Activated CD4-positive, alpha-beta T cell treated with anti-CD3 and anti-CD28 coated beads, Interleukin-2, amount 10 ng/mL, durations not matched to agents 24 days and 14 days (primary cell): ENCODE results near the gene NPM3. TPM values are rescaled to one million over a fixed set of nuclear protein-coding genes. Genes with fewer than 3 reads are reported as not detected.
A peak's percentile ranks its signal among the peaks of the same experiment; 100 is the strongest.
"Not testable (repeated sequence)": the region's sequence is repeated elsewhere in the genome, so short reads cannot be mapped to it uniquely, and the experiment has no call there.

ENCODE experiments used
- DNase-seq: peaks from one replicate; pipeline ENCODE4 v3.0.0; 2022
- H3K27ac Mint-ChIP-seq: one replicate; pipeline ENCODE4 v1.8.0; 2022; ENCODE audit warnings: mild to moderate bottlenecking, mixed read lengths
- H3K27me3 Mint-ChIP-seq: one replicate; pipeline ENCODE4 v1.8.0; 2022; ENCODE audit warnings: mixed read lengths
- H3K36me3 Mint-ChIP-seq: one replicate; pipeline ENCODE4 v1.8.0; 2022; ENCODE audit warnings: low read depth, mild to moderate bottlenecking, mixed read lengths
- H3K4me1 Mint-ChIP-seq: one replicate; pipeline ENCODE4 v1.8.0; 2021; ENCODE audit warnings: mixed read lengths
- H3K4me3 Mint-ChIP-seq: one replicate; pipeline ENCODE4 v1.8.0; 2022; ENCODE audit warnings: mild to moderate bottlenecking, moderate library complexity, mixed read lengths
- H3K9me3 Mint-ChIP-seq: one replicate; pipeline ENCODE4 v1.8.0; 2021; ENCODE audit warnings: mixed read lengths
- intact Hi-C: fragments of 100-400 bp; cut with micrococcal nuclease; formaldehyde crosslinking; loops from one replicate; pipeline ENCODE4 v1.15.1; 2023
- total RNA-seq: library from RNA; stranded (reverse); gene quantifications from 2 replicates; pipeline ENCODE4 v1.2.3, GENCODE V29; 2022

Gene NPM3
- total RNA-seq, 1 donor from 2014 or later: 175 TPM

DNA sequence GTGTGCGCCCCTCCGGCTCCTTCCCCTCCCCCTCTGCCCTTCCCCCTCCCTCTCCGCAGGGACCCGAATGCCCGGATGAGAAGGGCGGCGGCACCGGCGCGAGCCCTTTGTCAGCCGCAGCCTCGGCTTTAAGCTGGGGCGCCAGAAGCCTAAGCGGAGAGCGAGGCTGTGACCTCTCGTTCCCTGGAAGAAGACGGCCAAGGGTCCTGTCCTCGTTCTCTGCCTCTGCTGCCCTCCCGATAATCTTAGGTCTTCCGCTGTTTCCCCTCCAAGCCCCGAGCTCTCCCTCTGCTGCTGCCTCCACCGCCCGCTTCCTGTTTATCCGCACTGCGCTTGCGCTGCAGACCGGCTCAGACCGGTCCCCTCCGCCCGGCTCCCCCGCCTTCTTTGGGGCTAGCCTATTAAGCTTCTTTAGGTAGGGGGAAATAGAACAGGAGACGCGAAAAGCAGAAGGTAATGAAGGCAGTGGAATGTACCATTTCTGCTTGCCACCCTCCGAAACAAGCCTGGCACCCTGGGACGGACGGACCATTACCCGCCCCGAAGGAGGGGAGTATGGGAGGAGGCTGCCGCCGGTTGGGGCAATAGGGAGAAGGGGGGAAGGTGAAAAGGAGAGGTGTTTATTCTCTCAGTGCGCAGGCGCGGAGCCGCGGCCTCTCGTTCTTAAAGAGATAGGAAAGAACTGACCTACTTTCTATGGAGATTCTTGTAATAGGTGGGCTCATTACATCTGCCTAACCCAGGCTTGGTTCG, 35.0 kb upstream of the NPM3 start, which contains the start of gene OGA:
Gene OGA (minus strand): TSS at position 326 of the 753 bp plus-strand sequence. CDS start 422 bp downstream, outside the sequence.
- H3K4me1 Mint-ChIP-seq: peaks cover 48% of the 10 kb centered on the region
- H3K27me3 Mint-ChIP-seq: no peaks in the 10 kb centered on the region
- intact Hi-C loops: loop anchor here (1.0 to 10.0 kb wide), 10 partner anchors 12 to 1283 kb away; partner anchors contain the start of genes ACTR1A, ARMH3, BTRC and HIF1AN
- H3K9me3 Mint-ChIP-seq: no peaks in the 10 kb centered on the region
- peak; percentile 99 for DNase-seq
- H3K27ac Mint-ChIP-seq: peak within 1 kb of the TSS; percentile 95
- peaks cover 30% of the 10 kb centered on the region for H3K36me3 Mint-ChIP-seq
- H3K4me3 Mint-ChIP-seq: peak within 1 kb of the TSS; percentile 89

DNA sequence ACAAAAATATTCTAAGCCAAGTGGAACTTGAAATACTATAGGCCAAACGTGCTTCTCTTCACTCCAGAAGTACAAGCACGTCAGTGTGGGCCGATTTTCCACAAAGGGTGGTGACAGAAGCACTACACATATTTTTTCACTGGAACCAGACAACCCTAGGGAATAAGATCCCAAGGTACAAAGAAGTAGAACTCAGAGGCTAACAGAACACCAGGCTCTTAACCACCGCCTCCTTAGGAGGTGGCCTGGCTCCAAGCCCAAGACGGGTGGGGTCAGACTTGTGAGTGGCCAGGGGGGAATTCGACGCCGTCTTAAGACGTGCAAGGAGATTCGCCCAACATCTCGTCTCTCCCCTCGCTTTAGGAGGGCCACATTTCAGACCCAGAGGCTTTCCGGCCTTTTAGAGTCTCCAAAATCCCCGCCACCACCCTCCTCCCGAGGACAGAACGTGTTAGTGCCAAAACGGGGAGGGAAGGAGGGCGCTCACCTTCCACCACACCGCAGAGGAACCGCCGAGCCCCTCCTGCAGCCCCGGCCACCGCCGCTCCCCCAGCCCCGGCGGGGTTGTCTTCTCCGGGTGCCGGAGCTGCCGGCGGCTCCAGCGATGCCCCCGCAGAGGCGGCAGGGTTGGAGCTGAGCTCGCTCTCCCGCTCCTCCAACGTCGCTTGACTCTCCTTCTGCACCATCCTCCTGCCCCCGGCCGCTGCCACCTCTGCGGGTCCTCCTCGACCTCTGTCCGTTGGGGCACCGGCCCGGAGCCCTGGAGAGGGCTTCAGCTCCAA, 34.3 kb upstream of the NPM3 start:
- DNase-seq: peak; percentile 82
- no peaks in the 10 kb centered on the region for H3K9me3 Mint-ChIP-seq
- H3K4me1 Mint-ChIP-seq: peaks cover 53% of the 10 kb centered on the region
- H3K36me3 Mint-ChIP-seq: peaks cover 36% of the 10 kb centered on the region
- peak overlapping the region; percentile 89 for H3K4me3 Mint-ChIP-seq
- peak overlapping the region; percentile 95 for H3K27ac Mint-ChIP-seq
- no peaks in the 10 kb centered on the region for H3K27me3 Mint-ChIP-seq
- intact Hi-C loops: loop anchor here (1.0 to 10.0 kb wide), 10 partner anchors 13 to 1283 kb away; partner anchors contain the start of genes ACTR1A, ARMH3, BTRC and HIF1AN

GRCh38 chr10:101816913-101817336, 33.7 kb upstream of the NPM3 start:
- peak overlapping the region; percentile 89 for H3K4me3 Mint-ChIP-seq
- peaks cover 52% of the 10 kb centered on the region for H3K4me1 Mint-ChIP-seq
- H3K36me3 Mint-ChIP-seq: peaks cover 35% of the 10 kb centered on the region
- no peaks in the 10 kb centered on the region for H3K9me3 Mint-ChIP-seq
- peak overlapping the region; percentile 95 for H3K27ac Mint-ChIP-seq
- intact Hi-C loops: loop anchor here (1.0 to 10.0 kb wide), 6 partner anchors 10 to 1282 kb away; partner anchors contain the start of genes BTRC, HIF1AN and PPRC1
- no peaks in the 10 kb centered on the region for H3K27me3 Mint-ChIP-seq
- DNase-seq: no peak

- Mint-ChIP-seq H3K9me3 (no peaks in the 10 kb centered on the region), H3K4me1 (peaks cover 47% of the 10 kb centered on the region)
Measured at GRCh38 chr10:101816376-101816775, 33.1 kb upstream of the NPM3 start.

GRCh38 chr10:101814466-101815071, 31.3 kb upstream of the NPM3 start:
- Mint-ChIP-seq H3K9me3 (no peaks in the 10 kb centered on the region), H3K4me1 (peaks cover 42% of the 10 kb centered on the region), H3K36me3 (peaks cover 48% of the 10 kb centered on the region), H3K4me3 (peak overlapping the region; percentile 89), H3K27me3 (no peaks in the 10 kb centered on the region), H3K27ac (peak overlapping the region; percentile 90)
- intact Hi-C loops: loop anchor here (5.0 to 10.0 kb wide), 5 partner anchors 122 to 1280 kb away; partner anchors contain the start of genes BTRC, HIF1AN and PPRC1
- DNase-seq: no peak

More at GRCh38 chr10:101816376-101816775, 33.1 kb upstream of the NPM3 start:
- no peak for DNase-seq
- no peaks in the 10 kb centered on the region for H3K27me3 Mint-ChIP-seq
- H3K36me3 Mint-ChIP-seq: peaks cover 35% of the 10 kb centered on the region
- peak overlapping the region; percentile 82 for H3K27ac Mint-ChIP-seq
- peak overlapping the region; percentile 89 for H3K4me3 Mint-ChIP-seq
- intact Hi-C loops: loop anchor here (1.0 to 10.0 kb wide), 6 partner anchors 9 to 1282 kb away; partner anchors contain the start of genes BTRC, HIF1AN and PPRC1

DNA sequence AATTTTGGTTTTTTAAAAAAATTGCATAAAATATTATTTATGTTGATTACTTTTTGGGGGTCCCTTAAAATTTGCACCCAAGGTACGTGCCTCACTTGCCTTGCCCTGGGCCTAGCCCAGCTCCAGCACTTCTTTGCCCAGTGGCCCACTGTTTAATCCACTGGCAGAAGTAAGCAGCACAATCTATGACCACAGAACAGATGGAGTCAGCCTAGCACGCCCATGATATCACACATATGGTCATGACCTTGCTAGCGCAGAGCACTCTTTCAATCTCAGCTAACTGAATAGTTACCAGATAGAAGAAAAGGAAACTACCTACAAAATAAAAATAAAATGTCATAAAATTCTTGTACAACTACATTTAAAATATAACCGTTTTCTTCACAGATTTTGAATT, 29.4 kb upstream of the NPM3 start:
- Mint-ChIP-seq H3K4me3 (no peak overlapping the region), H3K9me3 (no peaks in the 10 kb centered on the region), H3K36me3 (peaks cover 55% of the 10 kb centered on the region), H3K4me1 (peaks cover 35% of the 10 kb centered on the region), H3K27ac (no peak overlapping the region), H3K27me3 (no peaks in the 10 kb centered on the region)
- intact Hi-C loops: loop anchor here (10.0 kb wide), 2 partner anchors 458 to 1278 kb away; partner anchors contain the start of genes BTRC and HIF1AN
- DNase-seq: no peak

- Mint-ChIP-seq H3K4me1 (peaks cover 9% of the 10 kb centered on the region), H3K9me3 (no peaks in the 10 kb centered on the region), H3K27me3 (no peaks in the 10 kb centered on the region), H3K36me3 (peaks cover 52% of the 10 kb centered on the region), H3K27ac (no peak overlapping the region), H3K4me3 (no peak overlapping the region)
- no peak for DNase-seq
- intact Hi-C loops: loop anchor here (1.0 kb wide), 1 partner anchor 9 kb away; no protein-coding TSS in a partner anchor
Measured at GRCh38 chr10:101807158-101807557, 23.9 kb upstream of the NPM3 start.

GRCh38 chr10:101803511-101803910, 20.3 kb upstream of the NPM3 start:
- DNase-seq: no peak
- Mint-ChIP-seq H3K36me3 (peaks cover 56% of the 10 kb centered on the region), H3K27me3 (no peaks in the 10 kb centered on the region), H3K27ac (no peak overlapping the region), H3K9me3 (no peaks in the 10 kb centered on the region), H3K4me1 (peaks cover 10% of the 10 kb centered on the region), H3K4me3 (no peak overlapping the region)
- intact Hi-C loops: no loop called here

DNA sequence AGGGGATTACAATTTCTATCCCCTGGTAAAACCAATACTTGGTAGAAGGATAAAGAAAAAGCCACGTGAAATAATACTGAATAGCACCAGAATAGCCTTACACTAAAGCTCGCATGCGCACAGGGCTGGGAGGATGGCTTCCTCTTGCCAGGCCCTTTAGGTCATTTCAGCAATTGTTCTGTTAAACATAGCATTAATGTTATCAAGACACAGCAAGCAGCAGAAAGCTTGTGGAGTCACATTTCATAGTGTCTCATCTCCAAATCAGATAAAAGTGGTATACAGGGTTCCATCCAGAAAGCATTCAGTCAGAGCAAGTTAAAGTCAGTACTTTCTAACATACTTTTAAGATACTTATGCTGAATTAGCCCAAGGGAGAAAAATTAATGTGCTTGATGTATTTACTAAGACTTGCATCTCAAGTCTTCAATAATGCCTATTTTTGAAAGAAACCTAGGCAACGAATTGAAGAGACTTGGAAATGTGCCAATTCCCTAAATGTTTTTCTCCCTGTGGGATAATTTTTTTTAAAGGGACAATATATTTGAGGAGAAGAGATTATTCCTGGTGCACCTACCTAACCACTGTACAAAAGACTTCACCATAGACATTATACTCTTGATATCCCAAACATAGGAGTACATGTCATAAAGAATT, 14.3 kb upstream of the NPM3 start:
- Mint-ChIP-seq H3K27ac (no peak overlapping the region), H3K4me3 (no peak overlapping the region), H3K9me3 (no peaks in the 10 kb centered on the region), H3K4me1 (peaks cover 6% of the 10 kb centered on the region), H3K27me3 (no peaks in the 10 kb centered on the region), H3K36me3 (peaks cover 74% of the 10 kb centered on the region)
- intact Hi-C loops: no loop called here
- DNase-seq: no peak

- no peaks in the 10 kb centered on the region for H3K27me3 Mint-ChIP-seq
- H3K4me3 Mint-ChIP-seq: no peak overlapping the region
- H3K27ac Mint-ChIP-seq: no peak overlapping the region
- DNase-seq: no peak
- intact Hi-C loops: no loop called here
- peaks cover 4% of the 10 kb centered on the region for H3K4me1 Mint-ChIP-seq
- peaks cover 63% of the 10 kb centered on the region for H3K36me3 Mint-ChIP-seq
- no peaks in the 10 kb centered on the region for H3K9me3 Mint-ChIP-seq
Measured at GRCh38 chr10:101793526-101793925, 10.3 kb upstream of the NPM3 start.

- peaks cover 60% of the 10 kb centered on the region for H3K36me3 Mint-ChIP-seq
- no peaks in the 10 kb centered on the region for H3K27me3 Mint-ChIP-seq
- H3K9me3 Mint-ChIP-seq: no peaks in the 10 kb centered on the region
- H3K27ac Mint-ChIP-seq: no peak overlapping the region
- intact Hi-C loops: loop anchor here (10.0 kb wide), 1 partner anchor 435 kb away; the partner anchor contains the start of gene BTRC
- H3K4me3 Mint-ChIP-seq: no peak overlapping the region
- DNase-seq: no peak
- peaks cover 8% of the 10 kb centered on the region for H3K4me1 Mint-ChIP-seq
Measured at GRCh38 chr10:101789686-101790085, 6.4 kb upstream of the NPM3 start.

DNA sequence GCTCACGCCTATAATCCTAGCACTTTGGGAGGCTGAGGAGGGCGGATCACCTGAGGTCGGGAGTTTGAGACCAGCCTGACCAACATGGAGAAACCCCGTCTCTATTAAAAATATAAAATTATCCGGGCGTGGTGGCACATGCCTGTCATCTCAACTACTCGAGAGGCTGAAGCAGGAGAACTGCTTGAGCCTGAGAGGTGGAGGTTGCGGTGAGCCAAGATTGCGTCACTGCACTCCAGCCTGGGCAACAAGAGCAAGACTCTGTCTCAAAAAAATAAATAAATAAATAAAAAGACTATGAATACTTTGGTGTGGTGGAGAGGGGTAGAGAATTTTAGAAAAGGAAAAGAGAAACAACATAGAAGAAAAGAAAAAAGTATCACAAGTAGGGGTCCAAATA, 6.0 kb upstream of the NPM3 start:
- peaks cover 56% of the 10 kb centered on the region for H3K36me3 Mint-ChIP-seq
- not testable (repeated sequence) for H3K27me3 Mint-ChIP-seq, H3K4me1 Mint-ChIP-seq, DNase-seq, H3K9me3 Mint-ChIP-seq, H3K27ac Mint-ChIP-seq, H3K4me3 Mint-ChIP-seq
- intact Hi-C loops: loop anchor here (10.0 kb wide), 1 partner anchor 434 kb away; the partner anchor contains the start of gene BTRC

GRCh38 chr10:101785801-101786200, 2.6 kb upstream of the NPM3 start:
- intact Hi-C loops: loop anchor here (10.0 kb wide), 1 partner anchor 431 kb away; the partner anchor contains the start of gene BTRC
- Mint-ChIP-seq H3K4me1 (peaks cover 36% of the 10 kb centered on the region), H3K9me3 (no peaks in the 10 kb centered on the region), H3K36me3 (peaks cover 59% of the 10 kb centered on the region), H3K4me3 (no peak overlapping the region), H3K27ac (no peak overlapping the region), H3K27me3 (no peaks in the 10 kb centered on the region)
- no peak for DNase-seq
